PC-3 (cell line): Measurements from ENCODE around the gene BEST3. TPM values are rescaled to one million over a fixed set of nuclear protein-coding genes. Genes with fewer than 3 reads are reported as not detected.

Source experiments
- ATAC-seq: fragments of 200-7000 bp; cut with Tn5 transposase; 2 replicates; pipeline ENCODE4 v1.9.1; 2020; ENCODE audit warnings: mild to moderate bottlenecking, moderate library complexity
- BruUV-seq: library from RNA; stranded (reverse); fragments of 400-500 nt; replicated peaks from 2 replicates; lab custom pipeline; 2021; lab: Mats Ljungman, UMichigan
- CTCF ChIA-PET: fragments of 300-600 bp; sonication (Branson Sonifier 250); formaldehyde crosslinking; loops from one replicate; lab custom pipeline; 2022; ENCODE audit warnings: antibody characterized with exemption; lab: Charles Lee
- POLR2A ChIA-PET: fragments of 300-600 bp; sonication (Branson Sonifier 250); formaldehyde crosslinking; loops from one replicate; lab custom pipeline; 2022; ENCODE audit warnings: antibody characterized with exemption; ENCODE audit not compliant: unreplicated experiment; lab: Charles Lee
- DNase-seq: peaks from one replicate; pipeline ENCODE4 v3.0.0-alpha.2; 2015
- H2AFZ ChIP-seq: fragments of 300-600 bp; sonication (generic); 2 replicates; pipeline ENCODE4 v1.6.0; 2016; ENCODE audit warnings: antibody characterized with exemption, low read length
- H3F3A ChIP-seq: fragments of 300-600 bp; sonication (generic); one replicate; pipeline ENCODE4 v1.6.0; 2017; ENCODE audit warnings: antibody characterized with exemption, low read length, control low read depth, mild to moderate bottlenecking; ENCODE audit not compliant: unreplicated experiment
- H3K27ac ChIP-seq: fragments of 300-600 bp; sonication (generic); 2 replicates; pipeline ENCODE4 v1.5.1; 2016; ENCODE audit warnings: mild to moderate bottlenecking, low read length
- H3K27me3 ChIP-seq: fragments of 300-600 bp; sonication (generic); 2 replicates; pipeline ENCODE4 v1.6.1; 2016; ENCODE audit warnings: low read length, mixed read lengths
- H3K36me3 ChIP-seq: fragments of 300-600 bp; sonication (generic); 2 replicates; pipeline ENCODE4 v1.6.1; 2016; ENCODE audit warnings: low read depth, mixed run types, low read length, mixed read lengths
- H3K4me1 ChIP-seq: fragments of 300-600 bp; sonication (generic); 2 replicates; pipeline ENCODE4 v1.5.1; 2016; ENCODE audit warnings: low read length; ENCODE audit not compliant: insufficient read depth
- H3K4me2 ChIP-seq: fragments of 300-600 bp; sonication (generic); 2 replicates; pipeline ENCODE4 v1.6.0; 2016; ENCODE audit warnings: low read length
- H3K4me3 ChIP-seq: fragments of 300-600 bp; sonication (generic); 2 replicates; pipeline ENCODE4 v1.5.1; 2016; ENCODE audit warnings: mild to moderate bottlenecking, low read length, mixed read lengths
- H3K79me2 ChIP-seq: fragments of 300-600 bp; sonication (generic); 2 replicates; pipeline ENCODE4 v1.6.1; 2017; ENCODE audit warnings: low read length, mixed read lengths
- H3K9ac ChIP-seq: fragments of 300-600 bp; sonication (generic); 2 replicates; pipeline ENCODE4 v1.6.0; 2016; ENCODE audit warnings: mild to moderate bottlenecking, low read length
- H3K9me2 ChIP-seq: fragments of 300-600 bp; sonication (generic); replicated peaks from 2 replicates; pipeline ENCODE4 v1.6.1; 2016; ENCODE audit warnings: mixed run types, low read length, mixed read lengths
- H3K9me3 ChIP-seq: fragments of 300-600 bp; sonication (generic); 2 replicates; pipeline ENCODE4 v1.6.1; 2016; ENCODE audit warnings: low read length, mixed read lengths
- H4K20me1 ChIP-seq: fragments of 300-600 bp; sonication (generic); 2 replicates; pipeline ENCODE4 v1.6.1; 2016; ENCODE audit warnings: low read length, mixed read lengths
- CTCF ChIP-seq: fragments of 300-600 bp; sonication (generic); conservative IDR thresholded peaks from 2 replicates; pipeline ENCODE4 v1.5.1; 2017; ENCODE audit warnings: antibody characterized with exemption, low read depth, mild to moderate bottlenecking, low read length
- EZH2 ChIP-seq: fragments of 300-600 bp; sonication (generic); IDR thresholded peaks from one replicate; pipeline ENCODE4 v1.6.1; 2017; ENCODE audit warnings: antibody characterized with exemption, mild to moderate bottlenecking, low read length; ENCODE audit not compliant: unreplicated experiment
- EZH2phosphoT487 ChIP-seq: fragments of 300-600 bp; sonication (generic); IDR thresholded peaks from 2 replicates; pipeline ENCODE4 v1.6.1; 2018; ENCODE audit warnings: mild to moderate bottlenecking, antibody characterized with exemption, low read length, borderline replicate concordance
- intact Hi-C: fragments of 100-400 bp; cut with micrococcal nuclease; formaldehyde crosslinking; loops from 2 replicates; pipeline ENCODE4 v1.9.0; 2023
- total RNA-seq: library from RNA; depleted of rRNA; stranded (reverse); fragments of >200 nt; gene quantifications from 2 replicates; pipeline ENCODE4 v1.2.3, GENCODE V29; 2014

Gene BEST3
- total RNA-seq, 1 experiment from 2014 or later = 0.55 TPM

GRCh38 chr12:69645031-69645430 lies 54.1 kb downstream of the BEST3 start:
- no peak for ATAC-seq
- TF ChIP-seq CTCF (no peak), EZH2 (no peak), EZH2phosphoT487 (no peak)
- no TSS peak for BruUV-seq
- Histone ChIP-seq H3K4me2 (no peak overlapping the region), H2AFZ (no peak overlapping the region), H3K79me2 (no peaks in the 10 kb centered on the region), H3K4me3 (no peak overlapping the region), H3K36me3 (no peaks in the 10 kb centered on the region), H3K9me3 (no peaks in the 10 kb centered on the region), H3K27me3 (no peaks in the 10 kb centered on the region), H3K27ac (no peak overlapping the region), H4K20me1 (no peaks in the 10 kb centered on the region), H3K9me2 (no peaks in the 10 kb centered on the region), H3K9ac (no peak overlapping the region), H3K4me1 (no peaks in the 10 kb centered on the region), H3F3A (no peaks in the 10 kb centered on the region)
- intact Hi-C loops = no loop called here
- ChIA-PET POLR2A (no interaction called here), CTCF (no interaction called here)
- no peak for DNase-seq

- Histone ChIP-seq H3K36me3 (no peaks in the 10 kb centered on the region), H3K4me3 (no peak overlapping the region), H3K4me2 (no peak overlapping the region), H3K27ac (no peak overlapping the region), H3K9me3 (no peaks in the 10 kb centered on the region), H4K20me1 (no peaks in the 10 kb centered on the region), H3K9me2 (no peaks in the 10 kb centered on the region), H3K27me3 (no peaks in the 10 kb centered on the region), H3K4me1 (no peaks in the 10 kb centered on the region), H3F3A (no peaks in the 10 kb centered on the region), H2AFZ (no peak overlapping the region), H3K79me2 (no peaks in the 10 kb centered on the region), H3K9ac (no peak overlapping the region)
- ATAC-seq (no peak), DNase-seq (no peak)
- POLR2A ChIA-PET = no interaction called here
- no TSS peak for BruUV-seq
- TF ChIP-seq CTCF (no peak), EZH2phosphoT487 (no peak), EZH2 (no peak)
- CTCF ChIA-PET = no interaction called here
- intact Hi-C loops = no loop called here
These were observed 54.6 kb downstream of the BEST3 start for GRCh38 chr12:69644511-69644910.

- Histone ChIP-seq H3K9me2 (no peaks in the 10 kb centered on the region), H3K9me3 (no peaks in the 10 kb centered on the region), H3K4me2 (no peak overlapping the region), H3K79me2 (no peaks in the 10 kb centered on the region), H3K9ac (no peak overlapping the region), H3K36me3 (no peaks in the 10 kb centered on the region), H3F3A (no peaks in the 10 kb centered on the region), H3K4me3 (no peak overlapping the region), H3K27ac (no peak overlapping the region), H2AFZ (no peak overlapping the region), H3K4me1 (no peaks in the 10 kb centered on the region), H3K27me3 (no peaks in the 10 kb centered on the region), H4K20me1 (no peaks in the 10 kb centered on the region)
- ATAC-seq (no peak), DNase-seq (no peak)
- no TSS peak for BruUV-seq
- ChIA-PET CTCF (no interaction called here), POLR2A (no interaction called here)
- no peak for TF ChIP-seq EZH2phosphoT487
- no peak for TF ChIP-seq EZH2
- no peak for TF ChIP-seq CTCF
- intact Hi-C loops = no loop called here
These were observed 56.6 kb downstream of the BEST3 start for GRCh38 chr12:69642531-69642930.
